Measurements from ENCODE around the gene MAP1LC3B2.

Gene MAP1LC3B2

GRCh38 chr12:116538076-116538591 lies 21.0 kb upstream of the MAP1LC3B2 start:
- peak; percentile 87 for DNase-seq

GRCh38 chr12:116538682-116539305 lies 20.4 kb upstream of the MAP1LC3B2 start:
- peak; percentile 63 for DNase-seq

- no peak for DNase-seq
Observed at GRCh38 chr12:116539361-116539771, 19.8 kb upstream of the MAP1LC3B2 start.

GRCh38 chr12:116539905-116540482 lies 19.2 kb upstream of the MAP1LC3B2 start:
- peak; percentile 48 for DNase-seq

GRCh38 chr12:116540622-116541152 lies 18.5 kb upstream of the MAP1LC3B2 start:
- no peak for DNase-seq

- no peak for DNase-seq
Observed at GRCh38 chr12:116541547-116542344, 17.4 kb upstream of the MAP1LC3B2 start.

GRCh38 chr12:116542345-116542956 lies 16.7 kb upstream of the MAP1LC3B2 start:
- DNase-seq: no peak

GRCh38 chr12:116544656-116545055 lies 14.5 kb upstream of the MAP1LC3B2 start:
- no peak for DNase-seq

- no peak for DNase-seq
Observed at GRCh38 chr12:116545144-116545543, 14.0 kb upstream of the MAP1LC3B2 start.

GRCh38 chr12:116545936-116546335 lies 13.2 kb upstream of the MAP1LC3B2 start:
- no peak for DNase-seq

GRCh38 chr12:116547955-116548501 lies 11.2 kb upstream of the MAP1LC3B2 start:
- peak; percentile 36 for DNase-seq

- DNase-seq: no peak
Observed at GRCh38 chr12:116549993-116550392, 9.2 kb upstream of the MAP1LC3B2 start.

- DNase-seq: no peak
Observed at GRCh38 chr12:116551151-116551550, 8.0 kb upstream of the MAP1LC3B2 start.

GRCh38 chr12:116551619-116551951 lies 7.6 kb upstream of the MAP1LC3B2 start:
- no peak for DNase-seq

- peak; percentile 98 for DNase-seq
Observed at GRCh38 chr12:116551952-116552772, 7.0 kb upstream of the MAP1LC3B2 start.

- DNase-seq: peak; percentile 70
Observed at GRCh38 chr12:116552773-116553373, 6.3 kb upstream of the MAP1LC3B2 start.

GRCh38 chr12:116556356-116556952 lies 2.7 kb upstream of the MAP1LC3B2 start:
- DNase-seq: no peak

GRCh38 chr12:116556964-116557698 lies 2.0 kb upstream of the MAP1LC3B2 start:
- no peak for DNase-seq

GRCh38 chr12:116558280-116559161 lies 660 bp upstream of the MAP1LC3B2 start:
- DNase-seq: peak; percentile 58

Measured in inflammatory macrophage treated with lipopolysaccharide for 4 hours (primary cell).